GM21526 (cell line): Measurements from ENCODE around the gene SYS1.

Source experiments
- ATAC-seq: cut with Tn5 transposase; IDR thresholded peaks from one replicate; pipeline ENCODE4 v1.9.1; 2021; ENCODE audit warnings: moderate library complexity; ENCODE audit not compliant: unreplicated experiment, low FRiP score

SYS1 gene

DNA sequence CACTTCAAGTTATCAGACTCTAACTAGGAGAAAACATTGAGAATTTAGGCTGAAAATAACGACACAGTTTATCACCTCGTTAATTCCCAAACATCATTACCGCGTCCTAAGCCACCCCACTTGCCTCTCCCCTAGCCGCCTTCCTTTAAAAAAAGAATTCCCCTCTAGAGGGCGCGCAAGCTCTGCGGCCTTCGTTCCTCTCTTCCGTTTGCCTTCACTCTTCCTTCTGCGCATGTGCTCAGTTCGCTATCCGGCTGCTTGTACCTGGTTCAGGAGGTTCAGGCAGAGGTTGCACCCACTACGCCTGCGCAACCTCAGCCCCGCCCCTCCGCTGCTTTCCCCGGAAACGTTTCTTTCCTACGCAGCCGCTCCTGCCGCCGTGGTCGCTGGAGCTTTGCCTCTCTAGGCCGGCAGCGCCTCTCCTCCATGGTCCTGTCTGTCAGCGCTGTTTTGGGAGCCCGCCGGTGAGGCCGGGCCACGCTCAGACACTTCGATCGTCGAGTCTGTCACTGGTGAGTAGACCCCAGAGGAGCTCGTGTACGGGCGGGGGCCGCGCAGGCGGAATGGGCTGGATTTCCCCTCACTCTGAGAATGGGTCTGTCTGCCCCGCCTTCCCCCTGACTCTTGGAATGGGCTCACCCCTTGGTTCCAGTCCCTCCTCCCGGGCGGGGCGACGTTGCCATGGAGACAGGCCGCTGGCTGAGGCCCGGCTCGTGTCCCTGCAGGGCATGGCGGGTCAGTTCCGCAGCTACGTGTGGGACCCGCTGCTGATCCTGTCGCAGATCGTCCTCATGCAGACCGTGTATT lies at the start of gene SYS1:
TSS of gene SYS1 (plus strand) at position 353 of the 807 bp plus-strand sequence. CDS start at position 729, 376 bp downstream.
- ATAC-seq: peak; percentile 87

DNA sequence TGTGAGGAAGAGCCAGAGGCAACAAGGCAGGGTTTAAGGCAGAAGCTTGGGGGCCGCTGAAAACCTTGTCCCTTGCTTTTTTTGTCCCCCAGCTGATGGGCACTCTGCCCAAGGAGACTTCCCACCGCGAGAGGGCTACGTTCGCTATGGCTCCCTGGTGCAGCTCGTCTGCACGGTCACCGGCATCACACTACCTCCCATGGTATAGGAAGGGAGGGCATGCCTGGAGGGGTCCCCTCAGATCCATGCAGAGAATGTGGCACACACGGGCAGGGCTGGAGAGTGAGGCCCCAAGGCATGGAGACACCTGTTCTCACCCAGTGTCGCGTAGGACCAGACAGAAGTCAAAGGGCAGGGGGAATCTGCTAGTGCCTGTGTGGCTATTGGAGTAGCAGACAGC lies 49.0 kb upstream of the SYS1 start:
- ATAC-seq: no peak

DNA sequence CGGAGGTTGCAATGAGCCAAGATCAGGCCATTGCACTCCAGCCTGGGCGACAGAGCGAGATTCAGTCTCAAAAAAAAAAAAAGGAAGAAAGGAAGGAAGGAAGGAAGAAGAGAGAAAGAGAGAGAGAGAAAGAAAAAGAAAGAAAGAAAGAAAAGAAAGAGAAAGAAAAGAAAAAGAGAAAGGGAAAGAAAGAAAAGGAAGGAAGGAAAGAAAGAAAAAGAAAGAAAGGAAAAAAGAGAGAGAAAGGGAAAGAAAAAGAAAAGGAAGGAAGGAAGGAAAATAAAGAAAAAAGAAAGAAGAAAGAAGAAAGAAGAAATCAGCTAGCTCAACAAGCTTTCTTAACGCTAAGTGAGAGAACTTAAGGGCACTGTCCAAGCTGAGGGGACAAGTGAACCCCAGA lies 47.3 kb upstream of the SYS1 start:
- no peak for ATAC-seq

GRCh38 chr20:45316150-45317080 lies 46.5 kb upstream of the SYS1 start:
- ATAC-seq: no peak

GRCh38 chr20:45317826-45318225 lies 45.1 kb upstream of the SYS1 start:
- ATAC-seq: no peak

DNA sequence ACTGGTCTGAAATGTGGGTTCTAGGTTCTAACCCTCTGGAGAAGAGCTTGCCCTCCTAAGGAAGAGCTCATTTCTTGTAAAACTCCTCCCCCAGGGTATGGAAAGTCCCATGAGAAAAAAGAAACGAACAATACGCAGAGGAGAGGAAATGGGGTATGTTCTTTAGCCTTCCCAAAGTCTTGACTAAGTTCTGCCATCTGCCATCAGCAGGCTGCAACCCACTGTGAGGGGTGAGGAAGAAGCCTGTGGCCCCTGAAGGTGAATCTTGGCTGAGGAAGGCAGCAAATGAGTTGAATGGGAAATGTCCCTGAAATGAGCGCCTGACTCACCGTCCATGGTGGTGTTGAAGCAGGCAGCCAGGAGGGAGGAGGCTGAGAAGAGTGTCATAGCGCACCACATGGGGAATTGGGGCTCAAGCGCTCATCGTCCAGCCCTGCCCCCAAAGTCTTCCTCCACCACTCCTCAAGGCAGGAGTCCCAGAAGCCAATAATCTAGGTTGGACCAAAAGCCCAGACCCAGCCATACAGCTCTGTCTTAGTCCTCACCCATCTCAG lies 44.5 kb upstream of the SYS1 start:
- no peak for ATAC-seq

GRCh38 chr20:45318948-45319347 lies 44.0 kb upstream of the SYS1 start:
- ATAC-seq: no peak

- ATAC-seq: no peak
These were observed 41.9 kb upstream of the SYS1 start for GRCh38 chr20:45320948-45321595.

DNA sequence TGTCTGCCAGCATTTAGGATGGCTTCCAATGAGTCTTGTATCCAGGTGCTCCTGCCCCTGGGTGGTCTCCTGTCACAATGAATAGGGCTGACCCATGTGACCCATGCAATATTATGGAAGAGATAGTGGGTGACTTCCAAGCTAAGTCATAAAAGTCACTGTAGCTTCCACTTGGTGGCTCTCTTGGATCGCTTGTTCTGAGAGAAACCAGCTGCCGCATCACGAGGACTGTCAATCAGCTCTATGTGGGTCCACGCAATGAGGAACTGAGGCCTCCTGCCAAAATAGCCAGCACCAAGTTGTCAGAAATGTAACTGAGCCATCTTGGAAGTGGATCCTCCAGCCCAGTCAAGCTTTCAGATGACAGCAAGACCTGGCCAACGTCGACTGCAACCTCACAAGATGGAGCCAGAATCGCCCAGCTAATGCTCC lies 40.0 kb upstream of the SYS1 start:
- ATAC-seq: no peak

GRCh38 chr20:45323731-45324130 lies 39.2 kb upstream of the SYS1 start:
- no peak for ATAC-seq

DNA sequence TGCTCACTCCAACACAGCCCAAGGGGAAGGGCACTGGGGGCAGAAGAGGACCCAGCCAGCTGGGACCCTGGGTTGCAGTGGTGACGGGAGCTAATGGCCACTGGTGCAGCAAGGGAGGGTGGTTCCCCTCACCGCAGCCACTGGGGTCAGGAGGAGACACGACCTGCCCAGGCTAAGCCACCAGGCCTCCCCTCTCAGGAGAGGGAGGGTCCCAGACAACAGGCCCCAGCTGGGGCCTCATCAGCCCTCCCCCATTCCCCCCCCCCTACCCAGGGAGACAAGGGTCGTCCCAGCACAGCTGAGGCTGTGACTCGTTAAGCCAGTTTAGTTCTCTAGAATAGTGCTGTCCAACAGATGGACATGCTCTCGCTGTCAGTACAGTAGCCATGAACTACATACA lies 37.6 kb upstream of the SYS1 start:
- no peak for ATAC-seq

GRCh38 chr20:45328451-45328850 lies 34.5 kb upstream of the SYS1 start:
- ATAC-seq: no peak

- ATAC-seq: no peak
These were observed 33.2 kb upstream of the SYS1 start for GRCh38 chr20:45329497-45330319.

DNA sequence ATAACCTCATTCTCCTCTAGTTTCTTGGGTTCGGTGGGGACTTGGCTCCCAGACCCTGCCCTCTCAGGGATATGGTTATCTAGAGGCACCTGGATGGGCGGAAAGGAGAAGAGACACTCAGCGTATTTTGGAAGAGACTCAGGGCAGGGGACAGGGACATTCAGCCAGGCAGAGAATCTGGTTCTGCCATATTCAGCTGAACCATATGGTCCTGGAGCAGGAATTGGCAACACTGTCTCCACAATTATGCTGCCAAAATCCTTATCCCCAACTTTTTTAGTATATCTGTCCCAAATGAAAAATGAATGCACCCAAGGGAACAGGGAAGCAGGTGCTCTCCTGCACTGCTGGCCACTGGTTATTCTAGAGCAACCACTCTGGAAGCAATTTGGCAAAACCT lies 32.5 kb upstream of the SYS1 start:
- ATAC-seq: no peak

- ATAC-seq: no peak
These were observed 26.2 kb upstream of the SYS1 start for GRCh38 chr20:45336530-45337366.

DNA sequence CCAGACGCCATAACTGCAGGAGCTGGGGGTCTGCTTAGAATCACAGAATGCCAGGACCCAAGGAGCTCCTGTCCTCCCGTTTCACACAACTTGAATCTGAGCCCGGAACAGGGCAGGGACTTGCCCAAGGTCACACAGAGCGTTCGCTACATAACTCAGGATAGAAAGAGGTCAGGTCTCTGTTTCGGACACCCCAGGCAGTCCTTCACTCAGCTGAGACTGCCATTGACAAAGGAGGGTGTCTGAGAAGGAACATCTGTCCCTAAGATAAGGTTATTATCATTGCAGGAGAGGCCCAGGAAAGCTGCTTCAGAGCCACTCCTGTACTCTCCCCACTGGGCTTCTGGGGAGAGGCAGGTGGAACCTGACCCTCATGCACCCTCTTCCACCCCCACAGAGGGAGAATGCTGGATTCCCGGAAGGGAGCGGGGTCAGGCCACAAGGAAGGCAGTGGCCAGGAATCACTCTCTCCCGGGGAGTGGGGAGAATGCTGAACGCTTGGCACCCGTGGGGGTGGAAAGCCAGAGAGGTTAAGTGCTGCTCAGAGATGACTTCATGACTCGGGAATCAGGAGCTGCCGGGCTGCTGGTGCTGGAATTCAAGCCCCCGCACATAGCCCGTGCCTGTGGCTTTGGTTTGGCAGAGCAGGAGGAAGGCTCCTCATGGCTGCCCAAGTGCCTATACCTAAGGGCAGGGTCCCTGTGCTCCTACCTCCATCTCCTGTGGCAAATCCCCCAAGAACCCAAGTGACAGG lies 25.4 kb upstream of the SYS1 start:
- ATAC-seq: no peak

- no peak for ATAC-seq
These were observed 24.6 kb upstream of the SYS1 start for GRCh38 chr20:45338121-45339030.
